Midbrain (tissue), 1 donor: ENCODE measurements around the gene SNED1.

ENCODE experiments used
- DNase-seq: peaks from one replicate; lab custom pipeline; 2025; lab: John Stamatoyannopoulos, UW

Gene SNED1

DNA sequence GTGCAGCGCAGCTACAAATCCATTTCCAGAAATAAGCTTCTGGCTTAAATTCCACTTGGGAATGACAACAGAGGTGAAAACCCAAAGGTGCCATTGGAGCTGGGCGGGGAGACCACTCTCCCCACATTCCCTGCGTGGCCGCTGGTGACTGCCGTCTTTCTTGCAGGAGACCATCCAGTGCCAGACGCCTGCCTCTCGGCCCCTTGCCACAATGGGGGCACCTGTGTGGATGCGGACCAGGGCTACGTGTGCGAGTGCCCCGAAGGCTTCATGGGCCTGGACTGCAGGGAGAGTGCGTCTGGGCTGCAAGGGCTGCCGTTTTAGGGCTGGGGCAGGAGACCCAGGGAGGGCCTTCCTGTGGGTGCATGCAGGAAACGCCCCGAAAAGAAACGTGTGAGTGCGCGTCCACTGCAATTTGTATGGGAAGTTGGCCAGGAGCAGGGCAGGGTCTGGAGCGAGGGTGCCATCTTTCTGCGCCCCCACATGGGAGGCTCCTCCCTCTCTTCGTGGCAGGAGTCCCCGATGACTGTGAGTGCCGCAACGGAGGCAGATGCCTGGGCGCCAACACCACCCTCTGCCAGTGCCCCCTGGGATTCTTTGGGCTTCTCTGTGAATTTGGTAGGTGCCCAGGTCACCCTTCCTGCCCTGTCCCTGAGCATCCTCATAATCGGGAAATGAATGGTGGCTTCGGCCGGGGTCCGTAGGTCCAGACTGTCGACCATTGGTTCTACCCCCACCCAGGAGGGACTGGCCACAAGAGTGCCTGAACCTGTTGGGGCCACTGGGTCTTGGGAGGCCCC lies 49.9 kb downstream of the SNED1 start:
- no peak for DNase-seq

- no peak for DNase-seq
Observed at GRCh38 chr2:241048949-241049343, 50.5 kb downstream of the SNED1 start.

DNA sequence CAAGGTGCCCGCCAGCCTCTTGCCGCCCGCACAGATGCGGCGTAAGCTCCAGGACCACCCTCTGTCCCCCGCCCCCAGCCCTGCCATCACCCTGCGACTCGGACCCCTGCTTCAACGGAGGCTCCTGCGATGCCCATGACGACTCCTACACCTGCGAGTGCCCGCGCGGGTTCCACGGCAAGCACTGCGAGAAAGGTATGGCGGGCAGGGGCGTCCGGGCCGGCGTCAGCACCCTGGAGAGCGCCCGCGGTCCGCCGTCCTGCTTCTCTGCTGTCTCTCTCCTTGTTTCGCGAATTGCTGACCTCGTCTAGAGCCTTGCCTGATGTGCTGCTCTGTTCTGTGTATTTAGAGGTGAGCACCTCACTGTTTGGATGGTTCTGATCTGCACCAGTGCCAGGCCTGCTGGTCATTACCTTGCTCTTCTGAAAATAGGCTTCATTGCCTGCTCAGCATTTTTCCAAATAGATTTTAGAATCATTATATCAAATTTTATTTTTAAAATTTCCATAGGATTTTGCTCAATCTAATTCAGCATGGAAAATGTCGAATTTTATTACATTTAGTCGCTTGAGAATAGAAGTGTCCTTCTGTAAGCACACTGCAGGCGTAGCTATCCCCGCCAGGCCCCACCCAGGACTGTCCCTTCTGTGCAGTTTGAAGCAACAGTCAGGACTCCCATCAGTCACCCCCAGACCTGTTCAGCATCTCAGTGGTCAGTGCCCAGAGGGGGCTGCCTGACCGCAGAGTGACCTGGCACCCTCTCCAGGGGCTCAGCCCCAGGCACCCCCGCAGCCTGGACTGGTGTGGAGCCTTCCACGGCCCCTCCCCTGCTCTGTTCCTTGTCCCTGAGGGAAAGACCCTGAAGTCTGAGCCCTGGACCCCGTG lies 51.6 kb downstream of the SNED1 start:
- no peak for DNase-seq

- DNase-seq: no peak
Observed at GRCh38 chr2:241050624-241051577, 52.5 kb downstream of the SNED1 start.

GRCh38 chr2:241051578-241052487 lies 53.4 kb downstream of the SNED1 start:
- no peak for DNase-seq

- DNase-seq: no peak
Observed at GRCh38 chr2:241052677-241053360, 54.4 kb downstream of the SNED1 start.

DNA sequence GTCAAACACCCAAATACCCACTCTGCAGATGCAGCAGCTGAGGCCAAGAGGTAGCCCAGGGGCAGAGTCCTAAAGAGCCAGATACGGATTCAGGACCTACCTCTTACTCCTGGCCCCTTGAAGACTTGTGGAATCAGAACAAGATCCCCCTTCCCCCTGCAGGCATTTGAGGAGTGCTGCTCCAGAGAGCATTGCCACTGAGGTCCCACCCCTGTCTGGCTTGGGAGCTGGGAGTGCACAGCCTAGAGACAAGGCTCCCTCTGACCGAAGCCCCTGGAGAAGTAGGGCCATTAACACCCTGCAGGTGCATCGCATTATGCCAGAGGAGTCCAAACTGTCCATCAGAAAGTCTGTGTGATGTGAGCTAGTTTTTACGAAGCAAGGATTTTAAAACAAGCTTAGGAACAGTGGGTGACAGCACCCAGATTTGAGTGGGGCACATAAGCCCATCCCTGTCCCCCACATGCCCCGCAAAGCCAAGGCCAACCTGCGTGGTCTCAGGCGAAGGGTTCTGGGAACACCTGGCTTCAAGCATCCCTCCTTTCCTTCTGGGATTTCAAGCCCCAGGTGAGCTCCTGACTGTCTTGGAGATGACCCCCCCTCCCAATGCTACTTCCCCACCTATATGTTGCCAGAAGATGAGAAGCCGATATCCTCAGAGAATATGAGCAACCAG lies 55.3 kb downstream of the SNED1 start:
- DNase-seq: no peak

DNA sequence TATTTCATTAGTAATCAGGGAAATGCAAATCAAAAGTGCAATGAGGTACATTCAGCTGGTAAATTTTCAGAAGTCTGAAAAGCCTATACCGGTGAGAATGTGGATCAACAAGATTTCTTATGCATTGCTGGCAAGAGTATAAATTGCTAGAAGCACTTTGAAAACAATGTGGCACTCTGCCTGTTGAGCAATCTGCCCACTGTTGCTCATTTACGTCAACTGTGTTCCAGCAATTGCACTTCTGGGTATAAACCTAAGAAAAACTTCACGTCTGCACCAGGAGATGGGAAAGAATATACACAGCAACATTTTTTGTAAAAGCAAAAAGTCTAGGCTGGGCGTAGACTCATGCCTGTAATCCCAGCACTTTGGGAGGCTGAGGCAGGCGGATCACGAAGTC lies 62.9 kb downstream of the SNED1 start:
- no peak for DNase-seq

DNA sequence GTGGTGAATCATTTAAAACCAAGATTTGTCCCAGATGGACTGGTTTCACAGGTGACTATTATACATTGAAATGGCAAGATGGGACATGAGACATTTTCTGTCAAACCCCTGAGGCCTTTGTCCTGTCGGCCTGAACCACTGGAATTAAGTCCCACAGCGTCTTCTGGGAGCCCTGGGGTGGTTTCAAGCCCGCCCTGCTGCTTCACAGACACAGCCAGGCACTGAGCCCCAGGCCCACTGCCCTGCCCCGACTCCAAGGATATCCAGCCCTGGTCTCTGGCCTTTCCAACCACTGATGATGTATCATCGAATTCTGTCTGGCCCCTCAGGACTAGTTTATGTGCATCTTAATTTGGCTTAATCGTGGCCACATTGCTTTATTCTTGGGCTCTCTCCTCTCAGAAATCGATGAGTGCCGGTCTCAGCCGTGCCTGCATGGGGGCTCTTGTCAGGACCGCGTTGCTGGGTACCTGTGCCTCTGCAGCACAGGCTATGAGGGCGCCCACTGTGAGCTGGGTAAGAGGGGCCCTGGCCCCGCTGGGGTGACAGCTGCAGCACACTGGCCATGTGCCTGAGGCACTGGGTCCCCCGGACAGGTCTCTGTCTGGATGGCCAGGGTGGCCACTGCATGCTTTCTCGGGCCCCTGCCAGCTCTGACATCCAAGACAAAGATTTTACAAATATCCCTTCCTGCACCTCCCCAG lies 64.1 kb downstream of the SNED1 start:
- DNase-seq: no peak

GRCh38 chr2:241063093-241063551 lies 64.7 kb downstream of the SNED1 start:
- no peak for DNase-seq

GRCh38 chr2:241063587-241063986 lies 65.2 kb downstream of the SNED1 start:
- DNase-seq: no peak

- no peak for DNase-seq
Observed at GRCh38 chr2:241064008-241064801, 65.8 kb downstream of the SNED1 start.

DNA sequence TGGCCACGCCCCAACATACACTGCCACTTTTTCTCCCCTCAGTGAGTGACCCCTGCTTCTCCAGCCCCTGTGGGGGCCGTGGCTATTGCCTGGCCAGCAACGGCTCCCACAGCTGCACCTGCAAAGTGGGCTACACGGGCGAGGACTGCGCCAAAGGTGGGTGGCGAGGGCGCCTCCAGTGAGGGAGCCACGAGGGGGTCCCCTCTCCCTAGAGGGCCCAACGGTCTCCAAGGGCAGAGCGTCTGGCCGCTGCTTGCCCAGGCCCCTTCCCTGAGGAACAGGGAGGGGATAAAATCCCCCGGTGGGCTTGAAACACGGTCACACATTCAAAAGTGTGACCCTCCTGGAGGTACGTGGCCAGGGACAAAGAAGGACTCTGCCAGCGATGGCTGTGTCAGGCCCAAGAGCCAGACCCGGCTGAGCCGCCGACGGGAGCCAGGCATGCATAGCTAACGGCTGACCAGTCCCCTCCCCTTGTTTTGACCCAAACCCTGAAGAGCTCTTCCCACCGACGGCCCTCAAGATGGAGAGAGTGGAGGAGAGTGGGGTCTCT lies 66.5 kb downstream of the SNED1 start:
- no peak for DNase-seq

- no peak for DNase-seq
Observed at GRCh38 chr2:241065355-241065803, 67.0 kb downstream of the SNED1 start.

DNA sequence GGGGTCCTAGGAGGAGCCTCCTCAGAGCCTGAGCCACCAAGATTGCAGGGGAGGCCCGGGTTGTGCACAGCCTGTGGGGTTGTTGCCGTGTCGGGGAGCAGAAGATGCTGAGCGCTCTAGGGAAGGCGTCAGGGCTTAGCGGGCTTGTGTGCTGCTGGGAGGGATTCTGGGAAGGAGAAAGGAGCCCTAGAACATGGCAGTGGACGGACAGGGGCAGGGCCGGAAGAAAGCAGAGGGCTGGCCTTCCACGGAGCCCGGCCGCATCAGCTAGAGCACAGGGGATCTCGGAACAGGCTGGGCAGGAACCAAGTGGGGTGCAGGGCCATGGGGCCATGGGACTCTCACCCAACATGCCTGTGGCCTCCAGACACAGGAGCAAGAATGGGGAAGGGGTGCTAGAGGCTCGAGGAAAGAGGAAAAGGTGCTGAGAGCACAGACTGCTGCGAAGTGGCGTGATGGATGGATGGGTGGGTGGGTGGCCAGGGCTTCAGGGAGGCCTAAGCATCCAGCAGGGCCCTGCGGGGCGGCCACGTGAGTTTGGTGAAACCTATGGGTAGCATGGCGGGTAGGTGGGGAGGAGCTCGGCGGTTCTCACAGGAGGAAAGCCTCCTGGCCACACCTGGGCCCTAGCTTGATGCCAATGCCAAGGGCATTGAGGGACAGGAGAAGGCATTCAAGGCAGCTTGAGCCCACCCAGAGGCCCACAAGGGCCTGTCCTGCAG lies 67.9 kb downstream of the SNED1 start:
- DNase-seq: no peak

DNA sequence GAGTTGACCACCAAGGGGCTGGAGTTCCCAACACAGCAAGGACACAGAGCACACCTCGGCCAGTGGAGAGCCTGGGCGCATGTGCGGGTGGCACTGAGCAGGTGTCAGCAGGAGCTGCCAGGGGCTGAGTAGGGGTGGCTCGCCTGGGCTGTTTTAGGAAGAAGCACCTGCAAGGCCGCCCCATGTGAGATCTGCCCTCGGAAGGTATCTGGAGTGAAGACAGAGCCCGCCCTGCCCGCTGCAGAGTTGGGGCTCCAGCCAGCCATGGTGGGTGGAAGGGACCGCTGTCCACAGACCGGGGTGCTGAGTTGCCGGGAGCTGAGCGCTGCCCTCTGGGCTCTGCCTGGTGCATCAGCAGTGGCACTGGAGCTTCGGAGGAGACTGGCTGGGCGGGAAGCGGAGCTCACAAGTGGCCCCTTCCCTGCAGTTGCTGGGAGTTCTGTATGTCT lies 68.5 kb downstream of the SNED1 start:
- DNase-seq: no peak
